GM21737 (cell line): ENCODE results near the gene TBC1D2B.

Source experiments
- ATAC-seq: cut with Tn5 transposase; IDR thresholded peaks from one replicate; pipeline ENCODE4 v1.9.1; 2021; ENCODE audit warnings: mild to moderate bottlenecking, moderate library complexity; ENCODE audit not compliant: unreplicated experiment

Gene TBC1D2B

GRCh38 chr15:78077053-78077870 is at the start of gene TBC1D2B:
Gene TBC1D2B (minus strand): TSS chr15:78077711. CDS start chr15:78077652, 59 bp downstream.
- ATAC-seq = peak; percentile 81

- no peak for ATAC-seq
Measured at GRCh38 chr15:78125267-78125666, 47.8 kb upstream of the TBC1D2B start.

GRCh38 chr15:78120523-78120922 is 43.0 kb upstream of the TBC1D2B start:
- ATAC-seq = no peak

- no peak for ATAC-seq
Measured at GRCh38 chr15:78112551-78112950, 35.0 kb upstream of the TBC1D2B start.

- ATAC-seq = no peak
Measured at GRCh38 chr15:78111788-78112187, 34.3 kb upstream of the TBC1D2B start.

- ATAC-seq = no peak
Measured at GRCh38 chr15:78110916-78111475, 33.5 kb upstream of the TBC1D2B start.

- ATAC-seq = no peak
Measured at GRCh38 chr15:78110096-78110495, 32.6 kb upstream of the TBC1D2B start.

GRCh38 chr15:78109156-78109555 is 31.6 kb upstream of the TBC1D2B start:
- ATAC-seq = no peak

- ATAC-seq = no peak
Measured at GRCh38 chr15:78108300-78109084, 31.0 kb upstream of the TBC1D2B start.

GRCh38 chr15:78107471-78107870 is 30.0 kb upstream of the TBC1D2B start:
- ATAC-seq = no peak

- no peak for ATAC-seq
Measured at GRCh38 chr15:78105476-78106241, 28.1 kb upstream of the TBC1D2B start.

GRCh38 chr15:78104566-78105475 is 27.3 kb upstream of the TBC1D2B start:
- ATAC-seq = no peak

- peak; percentile 6 for ATAC-seq
Measured at GRCh38 chr15:78104119-78104479, 26.6 kb upstream of the TBC1D2B start.

GRCh38 chr15:78103406-78104118 is 26.1 kb upstream of the TBC1D2B start:
- ATAC-seq = peak; percentile 76

GRCh38 chr15:78102741-78103140 is 25.2 kb upstream of the TBC1D2B start:
- ATAC-seq = no peak

GRCh38 chr15:78102211-78102610 is 24.7 kb upstream of the TBC1D2B start:
- no peak for ATAC-seq

- no peak for ATAC-seq
Measured at GRCh38 chr15:78101423-78102105, 24.1 kb upstream of the TBC1D2B start.

GRCh38 chr15:78100886-78101285 is 23.4 kb upstream of the TBC1D2B start:
- ATAC-seq = no peak
